Kidney epithelial cell (primary cell): ENCODE data around the gene CDH1. TPM values are rescaled to one million over a fixed set of nuclear protein-coding genes. Genes with fewer than 3 reads are reported as not detected.

Experiments
- DNase-seq: peaks from one replicate; pipeline ENCODE4 v3.0.0-alpha.2; 2010; ENCODE audit warnings: low read depth
- H3K27me3 ChIP-seq: 2 replicates; pipeline ENCODE4 v1.6.0; 2011; ENCODE audit warnings: low read length; ENCODE audit not compliant: control insufficient read depth, insufficient read depth
- H3K36me3 ChIP-seq: 2 replicates; pipeline ENCODE4 v1.5.1; 2011; ENCODE audit warnings: low read length; ENCODE audit not compliant: control insufficient read depth, insufficient read depth
- H3K4me3 ChIP-seq: 2 replicates; pipeline ENCODE4 v1.5.1; 2011; ENCODE audit warnings: low read depth, mild to moderate bottlenecking, control low read depth, low read length
- total RNA-seq: library from RNA; depleted of rRNA; stranded (reverse); fragments of >200 nt; gene quantifications from 2 replicates; pipeline ENCODE4 v1.2.3, GENCODE V29; 2015
- TF ChIP-seq, protein P1 (sequence below): IDR thresholded peaks from 2 replicates; pipeline ENCODE4 v1.5.1; 2011; ENCODE audit warnings: mild to moderate bottlenecking, moderate library complexity, low read length, control low read depth, inconsistent platforms; ENCODE audit not compliant: insufficient read depth, poor library complexity, severe bottlenecking

Gene CDH1
- total RNA-seq, 1 donor from 2014 or later: 85.8 TPM

GRCh38 chr16:68749432-68749831, 12.3 kb downstream of the CDH1 start:
- H3K4me3 ChIP-seq: no peak overlapping the region
- H3K27me3 ChIP-seq: no peaks in the 10 kb centered on the region
- TF ChIP-seq, protein P1, sequence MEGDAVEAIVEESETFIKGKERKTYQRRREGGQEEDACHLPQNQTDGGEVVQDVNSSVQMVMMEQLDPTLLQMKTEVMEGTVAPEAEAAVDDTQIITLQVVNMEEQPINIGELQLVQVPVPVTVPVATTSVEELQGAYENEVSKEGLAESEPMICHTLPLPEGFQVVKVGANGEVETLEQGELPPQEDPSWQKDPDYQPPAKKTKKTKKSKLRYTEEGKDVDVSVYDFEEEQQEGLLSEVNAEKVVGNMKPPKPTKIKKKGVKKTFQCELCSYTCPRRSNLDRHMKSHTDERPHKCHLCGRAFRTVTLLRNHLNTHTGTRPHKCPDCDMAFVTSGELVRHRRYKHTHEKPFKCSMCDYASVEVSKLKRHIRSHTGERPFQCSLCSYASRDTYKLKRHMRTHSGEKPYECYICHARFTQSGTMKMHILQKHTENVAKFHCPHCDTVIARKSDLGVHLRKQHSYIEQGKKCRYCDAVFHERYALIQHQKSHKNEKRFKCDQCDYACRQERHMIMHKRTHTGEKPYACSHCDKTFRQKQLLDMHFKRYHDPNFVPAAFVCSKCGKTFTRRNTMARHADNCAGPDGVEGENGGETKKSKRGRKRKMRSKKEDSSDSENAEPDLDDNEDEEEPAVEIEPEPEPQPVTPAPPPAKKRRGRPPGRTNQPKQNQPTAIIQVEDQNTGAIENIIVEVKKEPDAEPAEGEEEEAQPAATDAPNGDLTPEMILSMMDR: no peak
- DNase-seq: no peak
- no peaks in the 10 kb centered on the region for H3K36me3 ChIP-seq

GRCh38 chr16:68750193-68750695, 13.2 kb downstream of the CDH1 start:
- no peak for DNase-seq
- H3K36me3 ChIP-seq: no peaks in the 10 kb centered on the region

GRCh38 chr16:68751160-68751559, 14.1 kb downstream of the CDH1 start:
- H3K27me3 ChIP-seq: no peaks in the 10 kb centered on the region
- H3K4me3 ChIP-seq: no peak overlapping the region
- TF ChIP-seq, protein P1: no peak
- no peaks in the 10 kb centered on the region for H3K36me3 ChIP-seq
- no peak for DNase-seq

More at GRCh38 chr16:68750193-68750695, 13.2 kb downstream of the CDH1 start:
- TF ChIP-seq, protein P1: no peak
- Histone ChIP-seq H3K27me3 (no peaks in the 10 kb centered on the region), H3K4me3 (no peak overlapping the region)

GRCh38 chr16:68752602-68753001, 15.5 kb downstream of the CDH1 start:
- no peak overlapping the region for H3K4me3 ChIP-seq
- H3K27me3 ChIP-seq: no peaks in the 10 kb centered on the region
- TF ChIP-seq, protein P1: no peak
- DNase-seq: no peak
- H3K36me3 ChIP-seq: no peaks in the 10 kb centered on the region

DNA sequence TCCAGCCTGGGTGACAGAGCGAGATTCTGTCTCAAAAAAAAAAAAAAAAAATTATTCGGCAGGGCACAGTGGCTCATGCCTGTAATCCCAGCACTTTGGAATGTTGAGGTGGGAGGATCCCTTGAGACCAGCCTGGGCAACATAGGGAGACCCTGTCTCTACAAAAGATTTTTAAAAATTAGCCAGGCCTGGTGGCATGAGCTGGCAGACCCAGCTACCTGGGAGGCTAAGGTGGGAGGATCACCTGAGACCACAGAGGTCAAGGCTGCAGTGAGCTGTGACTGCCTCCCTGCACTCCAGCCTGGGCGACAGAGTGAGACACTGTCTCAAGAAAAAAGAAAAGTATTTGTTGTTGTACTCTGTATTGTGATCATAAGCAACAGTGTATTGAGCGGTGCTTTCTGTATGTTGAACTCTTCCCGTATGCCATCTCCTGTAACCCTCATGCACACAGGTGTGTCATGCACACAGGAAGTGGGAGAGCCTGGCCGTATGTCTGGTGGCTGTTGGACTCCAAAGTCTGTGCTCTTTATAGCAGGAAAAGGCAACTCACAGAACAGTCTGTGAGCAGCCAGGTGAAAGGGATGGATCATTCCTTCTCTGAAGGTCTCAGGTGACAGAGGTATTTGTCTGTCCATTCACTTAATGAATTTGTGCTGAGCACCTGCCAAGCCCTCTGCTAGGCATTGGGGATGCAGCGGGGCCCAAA, 17.1 kb downstream of the CDH1 start:
- H3K27me3 ChIP-seq: no peaks in the 10 kb centered on the region
- TF ChIP-seq, protein P1: no peak
- no peaks in the 10 kb centered on the region for H3K36me3 ChIP-seq
- DNase-seq: no peak
- no peak overlapping the region for H3K4me3 ChIP-seq
